ENCODE results near the gene TPRX1. TPM values are rescaled to one million over a fixed set of nuclear protein-coding genes. Genes with fewer than 3 reads are reported as not detected.
"Not testable (repeated sequence)": the region's sequence is repeated elsewhere in the genome, so short reads cannot be mapped to it uniquely, and the experiment has no call there.

TPRX1 gene, protein sequence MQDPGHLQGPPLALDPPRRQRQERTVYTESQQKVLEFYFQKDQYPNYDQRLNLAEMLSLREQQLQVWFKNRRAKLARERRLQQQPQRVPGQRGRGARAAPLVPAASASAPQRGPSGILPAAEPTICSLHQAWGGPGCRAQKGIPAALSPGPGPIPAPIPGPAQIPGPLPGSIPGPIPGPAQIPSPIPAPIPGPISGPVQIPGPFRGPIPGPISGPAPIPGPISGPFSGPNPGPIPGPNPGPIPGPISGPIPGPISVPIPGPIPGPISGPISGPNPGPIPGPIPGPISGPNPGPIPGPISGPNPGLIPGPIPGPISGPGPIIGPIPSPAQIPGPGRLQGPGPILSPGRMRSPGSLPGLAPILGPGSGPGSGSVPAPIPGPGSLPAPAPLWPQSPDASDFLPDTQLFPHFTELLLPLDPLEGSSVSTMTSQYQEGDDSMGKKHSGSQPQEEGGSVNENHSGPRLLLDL
- not detected for polyA plus RNA-seq (2013, experiment 1 of 2)
- polyA plus RNA-seq (2013, experiment 2 of 2), result not detected

DNA sequence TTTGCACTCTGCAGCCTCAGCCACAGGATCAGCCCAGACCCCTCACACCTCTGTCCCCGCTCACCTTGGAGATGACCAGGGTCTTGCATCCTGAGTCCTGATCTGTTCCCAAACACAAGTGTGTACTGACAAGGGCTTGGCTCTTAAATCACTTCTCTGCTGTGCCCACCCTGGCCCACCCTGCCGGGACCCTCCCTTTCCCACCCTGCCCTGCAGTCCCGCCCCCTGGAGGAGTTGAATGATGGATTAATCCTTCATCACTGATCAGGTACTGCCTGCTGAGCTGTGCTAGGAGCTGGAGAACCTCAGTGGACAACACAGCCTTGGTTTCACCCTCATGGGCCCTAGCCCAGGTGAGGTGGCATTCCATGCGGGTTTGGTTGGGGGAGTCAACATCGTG, at the start of gene TPRX1:
Gene TPRX1 (minus strand): TSS at position 101 of the 400 bp plus-strand sequence. CDS start 12 bp downstream, at position 89.
- not testable (repeated sequence) for H2BK5ac ChIP-seq (ENCODE audit: low read length); H3K36me3 ChIP-seq (replicated peaks in 1 of 2; ENCODE audit: control insufficient read depth in 2 of 2, insufficient read depth in 2 of 2, low read length in 2 of 2); DNase-seq (ENCODE audit: low spot score); H4K91ac ChIP-seq (ENCODE audit: low read depth, low read length, poor library complexity); H2BK120ac ChIP-seq (ENCODE audit: low read depth, low read length); H3K27me3 ChIP-seq (ENCODE audit: control insufficient read depth in 3 of 3, insufficient read depth in 3 of 3, low read depth in 1 of 3, low read length in 3 of 3); H3K4ac ChIP-seq (ENCODE audit: low read length); H3K23ac ChIP-seq (ENCODE audit: low read depth, low read length, poor library complexity); H3K14ac ChIP-seq (ENCODE audit: low read length); H4K8ac ChIP-seq (ENCODE audit: low read depth, low read length); H2BK12ac ChIP-seq (ENCODE audit: low read length); H3K4me3 ChIP-seq (ENCODE audit: low read length in 2 of 2); H3K4me1 ChIP-seq (ENCODE audit: control insufficient read depth in 2 of 2, insufficient read depth in 1 of 2, low read depth in 1 of 2, low read length in 2 of 2); H3K4me2 ChIP-seq (ENCODE audit: insufficient read depth, low read length, poor library complexity, severe bottlenecking); H3K27ac ChIP-seq (replicated peaks; ENCODE audit: low read length); H3K79me1 ChIP-seq (ENCODE audit: low read depth, low read length); H3K9me3 ChIP-seq (replicated peaks in 1 of 2; ENCODE audit: control insufficient read depth in 2 of 2, insufficient read depth in 1 of 2, low read depth in 1 of 2, low read length in 2 of 2); H3K9ac ChIP-seq (ENCODE audit: low read depth, low read length, poor library complexity); H2AK5ac ChIP-seq (ENCODE audit: low read depth, low read length); H2AFZ ChIP-seq (ENCODE audit: low read length)
- no CpG with 5 or more reads among the region's 5 CpGs for WGBS, 2 donors (ENCODE audit: extremely low coverage in 2 of 2, insufficient read length in 2 of 2, insufficient replicate concordance in 1 of 2)
- Histone ChIP-seq H2BK15ac (ENCODE audit: low read length) (peak within 1 kb of the TSS; percentile 67), H3K18ac (ENCODE audit: low read length) (peak within 1 kb of the TSS; percentile 58)

DNA sequence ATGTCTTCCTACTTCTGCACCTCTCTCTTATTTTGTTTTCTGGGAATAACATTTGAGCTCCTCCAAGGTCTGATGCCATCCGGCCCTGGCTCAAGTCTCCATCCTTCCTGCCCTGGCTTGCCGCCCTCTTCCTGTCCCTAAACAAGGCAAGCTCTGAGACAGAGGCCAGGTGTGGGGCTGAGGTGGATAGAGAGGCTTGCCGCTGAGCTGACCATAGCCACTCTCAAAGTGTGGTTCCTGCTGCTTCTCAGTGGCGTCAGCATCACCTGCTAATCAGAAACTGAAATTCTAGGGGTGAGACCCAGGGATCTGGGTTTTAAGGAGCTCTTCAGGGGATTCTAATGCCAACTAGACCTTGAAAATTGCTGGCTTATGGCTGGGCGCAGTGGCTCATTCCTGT, 48.7 kb upstream of the TPRX1 start:
- peak overlapping the region; percentile 93 for H2AK5ac ChIP-seq (ENCODE audit: low read depth, low read length)
- no CpG with 5 or more reads among the region's 5 CpGs for WGBS, 2 donors (ENCODE audit: extremely low coverage in 2 of 2, insufficient read length in 2 of 2, insufficient replicate concordance in 1 of 2)

DNA sequence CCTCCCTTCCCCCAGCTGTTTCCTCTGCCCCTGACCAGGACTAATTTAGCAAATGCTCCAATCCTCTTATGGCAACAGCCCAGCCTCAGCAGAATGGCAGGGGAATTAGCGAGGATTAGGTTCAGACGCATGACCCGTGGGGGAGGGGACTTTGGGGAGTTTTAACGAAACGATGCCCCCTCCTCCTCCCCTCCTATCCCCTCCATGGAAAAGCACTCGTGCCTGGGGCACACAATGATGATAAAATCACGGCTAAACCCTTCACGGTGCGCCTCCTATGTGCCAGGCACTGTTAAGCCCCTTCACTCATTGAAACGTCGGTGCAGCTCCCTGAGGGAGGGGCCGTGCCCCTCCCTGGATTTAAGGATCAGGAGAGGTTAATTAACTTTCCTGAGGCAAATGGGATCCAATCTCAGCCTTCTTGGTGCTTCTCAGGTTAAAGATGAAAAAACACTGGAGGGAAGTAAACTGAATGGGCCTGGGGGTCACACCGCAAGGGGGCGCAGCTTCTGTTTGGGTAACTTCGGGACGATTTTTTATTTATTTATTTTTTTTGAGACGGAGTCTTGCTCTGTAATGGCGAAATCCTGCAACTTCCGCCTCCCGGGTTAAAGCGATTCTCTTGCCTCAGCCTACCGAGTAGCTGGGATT, 44.6 kb upstream of the TPRX1 start:
- Histone ChIP-seq H3K36me3 (replicated peaks in 1 of 2; ENCODE audit: control insufficient read depth in 2 of 2, insufficient read depth in 2 of 2, low read length in 2 of 2) (no peaks in the 10 kb centered on the region), H4K8ac (ENCODE audit: low read depth, low read length) (no peak overlapping the region), H2BK120ac (ENCODE audit: low read depth, low read length) (no peak overlapping the region), H3K27me3 (ENCODE audit: control insufficient read depth in 3 of 3, insufficient read depth in 3 of 3, low read depth in 1 of 3, low read length in 3 of 3) (peaks cover 0 to 25% (median 0%) of the 10 kb centered on the region in 3 experiments), H2AFZ (ENCODE audit: low read length) (peak overlapping the region; percentile 58), H2BK5ac (ENCODE audit: low read length) (no peak overlapping the region), H2BK12ac (ENCODE audit: low read length) (no peak overlapping the region), H2AK5ac (ENCODE audit: low read depth, low read length) (no peak overlapping the region), H3K4me1 (ENCODE audit: control insufficient read depth in 2 of 2, insufficient read depth in 1 of 2, low read depth in 1 of 2, low read length in 2 of 2) (no peaks in the 10 kb centered on the region), H3K4ac (ENCODE audit: low read length) (no peak overlapping the region), H3K79me1 (ENCODE audit: low read depth, low read length) (no peaks in the 10 kb centered on the region), H3K14ac (ENCODE audit: low read length) (no peak overlapping the region), H3K9ac (ENCODE audit: low read depth, low read length, poor library complexity) (no peak overlapping the region), H3K23ac (ENCODE audit: low read depth, low read length, poor library complexity) (no peak overlapping the region), H3K18ac (ENCODE audit: low read length) (peak overlapping the region; percentile 49), H2BK15ac (ENCODE audit: low read length) (no peak overlapping the region), H3K4me2 (ENCODE audit: insufficient read depth, low read length, poor library complexity, severe bottlenecking) (peak overlapping the region; percentile 46), H3K27ac (replicated peaks; ENCODE audit: low read length) (peak overlapping the region; percentile 86), H3K4me3 (ENCODE audit: low read length in 2 of 2) (no peak overlapping the region), H4K91ac (ENCODE audit: low read depth, low read length, poor library complexity) (no peak overlapping the region), H3K9me3 (replicated peaks in 1 of 2; ENCODE audit: control insufficient read depth in 2 of 2, insufficient read depth in 1 of 2, low read depth in 1 of 2, low read length in 2 of 2) (no peaks in the 10 kb centered on the region)
- no CpG with 5 or more reads among the region's 22 CpGs for WGBS, 2 donors (ENCODE audit: extremely low coverage in 2 of 2, insufficient read length in 2 of 2, insufficient replicate concordance in 1 of 2)
- peak; percentile 80 for DNase-seq (ENCODE audit: low spot score)

More for the DNA sequence above, 48.7 kb upstream of the TPRX1 start:
- H3K36me3 ChIP-seq (replicated peaks in 1 of 2; ENCODE audit: control insufficient read depth in 2 of 2, insufficient read depth in 2 of 2, low read length in 2 of 2), result no peaks in the 10 kb centered on the region
- H3K9ac ChIP-seq (ENCODE audit: low read depth, low read length, poor library complexity), result peak overlapping the region; percentile 56
- H2BK12ac ChIP-seq (ENCODE audit: low read length), result peak overlapping the region; percentile 52
- no peak overlapping the region for H3K4ac ChIP-seq (ENCODE audit: low read length)
- H4K8ac ChIP-seq (ENCODE audit: low read depth, low read length), result no peak overlapping the region
- H2AFZ ChIP-seq (ENCODE audit: low read length), result no peak overlapping the region
- peaks cover 0 to 25% (median 0%) of the 10 kb centered on the region in 3 experiments for H3K27me3 ChIP-seq (ENCODE audit: control insufficient read depth in 3 of 3, insufficient read depth in 3 of 3, low read depth in 1 of 3, low read length in 3 of 3)
- no peak overlapping the region for H2BK120ac ChIP-seq (ENCODE audit: low read depth, low read length)
- peak overlapping the region; percentile 12 for H2BK15ac ChIP-seq (ENCODE audit: low read length)
- no peaks in the 10 kb centered on the region for H3K9me3 ChIP-seq (replicated peaks in 1 of 2; ENCODE audit: control insufficient read depth in 2 of 2, insufficient read depth in 1 of 2, low read depth in 1 of 2, low read length in 2 of 2)
- no peaks in the 10 kb centered on the region for H3K79me1 ChIP-seq (ENCODE audit: low read depth, low read length)
- H4K91ac ChIP-seq (ENCODE audit: low read depth, low read length, poor library complexity), result no peak overlapping the region
- DNase-seq (ENCODE audit: low spot score), result no peak
- no peak overlapping the region for H3K14ac ChIP-seq (ENCODE audit: low read length)
- no peak overlapping the region for H3K4me3 ChIP-seq (ENCODE audit: low read length in 2 of 2)
- H3K23ac ChIP-seq (ENCODE audit: low read depth, low read length, poor library complexity), result peak overlapping the region; percentile 69
- no peaks in the 10 kb centered on the region for H3K4me1 ChIP-seq (ENCODE audit: control insufficient read depth in 2 of 2, insufficient read depth in 1 of 2, low read depth in 1 of 2, low read length in 2 of 2)
- no peak overlapping the region for H3K27ac ChIP-seq (replicated peaks; ENCODE audit: low read length)
- H3K18ac ChIP-seq (ENCODE audit: low read length), result peak overlapping the region; percentile 81
- H2BK5ac ChIP-seq (ENCODE audit: low read length), result no peak overlapping the region
- no peak overlapping the region for H3K4me2 ChIP-seq (ENCODE audit: insufficient read depth, low read length, poor library complexity, severe bottlenecking)

DNA sequence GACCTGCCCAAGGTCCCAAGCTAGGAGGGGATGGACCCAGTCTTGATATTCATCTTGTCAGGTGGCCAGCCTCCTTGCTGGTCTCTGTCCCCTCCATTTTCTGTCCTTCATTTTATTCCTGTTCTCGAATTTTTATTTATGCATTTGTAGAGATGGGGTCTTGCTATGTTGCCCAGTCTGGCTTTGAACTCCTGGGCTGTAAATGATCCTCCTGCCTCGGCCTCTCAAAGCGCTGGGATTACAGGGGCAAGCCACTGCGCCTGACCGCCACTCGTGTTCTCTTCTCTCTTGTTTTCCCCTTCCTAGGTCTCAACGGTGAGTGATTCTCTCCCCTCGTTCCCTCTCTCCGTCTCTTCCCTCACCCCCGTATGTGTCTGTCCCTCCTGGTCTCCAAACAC, 44.1 kb upstream of the TPRX1 start:
- Histone ChIP-seq H2BK120ac (ENCODE audit: low read depth, low read length) (no peak overlapping the region), H3K14ac (ENCODE audit: low read length) (no peak overlapping the region), H2BK12ac (ENCODE audit: low read length) (no peak overlapping the region), H4K91ac (ENCODE audit: low read depth, low read length, poor library complexity) (no peak overlapping the region), H3K27ac (replicated peaks; ENCODE audit: low read length) (peak overlapping the region; percentile 86), H3K4me3 (ENCODE audit: low read length in 2 of 2) (no peak overlapping the region), H4K8ac (ENCODE audit: low read depth, low read length) (no peak overlapping the region), H3K18ac (ENCODE audit: low read length) (peak overlapping the region; percentile 15), H3K9me3 (replicated peaks in 1 of 2; ENCODE audit: control insufficient read depth in 2 of 2, insufficient read depth in 1 of 2, low read depth in 1 of 2, low read length in 2 of 2) (no peaks in the 10 kb centered on the region), H3K27me3 (ENCODE audit: control insufficient read depth in 3 of 3, insufficient read depth in 3 of 3, low read depth in 1 of 3, low read length in 3 of 3) (peaks cover 0 to 25% (median 0%) of the 10 kb centered on the region in 3 experiments), H3K4me2 (ENCODE audit: insufficient read depth, low read length, poor library complexity, severe bottlenecking) (peak overlapping the region; percentile 32), H3K4ac (ENCODE audit: low read length) (no peak overlapping the region), H3K23ac (ENCODE audit: low read depth, low read length, poor library complexity) (no peak overlapping the region), H2AFZ (ENCODE audit: low read length) (peak overlapping the region; percentile 58), H3K36me3 (replicated peaks in 1 of 2; ENCODE audit: control insufficient read depth in 2 of 2, insufficient read depth in 2 of 2, low read length in 2 of 2) (no peaks in the 10 kb centered on the region), H2AK5ac (ENCODE audit: low read depth, low read length) (no peak overlapping the region), H2BK15ac (ENCODE audit: low read length) (no peak overlapping the region), H3K9ac (ENCODE audit: low read depth, low read length, poor library complexity) (no peak overlapping the region), H3K79me1 (ENCODE audit: low read depth, low read length) (no peaks in the 10 kb centered on the region), H2BK5ac (ENCODE audit: low read length) (no peak overlapping the region), H3K4me1 (ENCODE audit: control insufficient read depth in 2 of 2, insufficient read depth in 1 of 2, low read depth in 1 of 2, low read length in 2 of 2) (no peaks in the 10 kb centered on the region)
- DNase-seq (ENCODE audit: low spot score), result no peak
- no CpG with 5 or more reads among the region's 10 CpGs for WGBS, 2 donors (ENCODE audit: extremely low coverage in 2 of 2, insufficient read length in 2 of 2, insufficient replicate concordance in 1 of 2)
